Omental fat pad (tissue), 4 donors: ENCODE data around the gene PARP2. TPM values are rescaled to one million over a fixed set of nuclear protein-coding genes. Genes with fewer than 3 reads are reported as not detected.
A peak's percentile ranks its signal among the peaks of the same experiment; 100 is the strongest.

Source experiments
- ATAC-seq: fragments of 150-250 bp; one replicate; pipeline ENCODE4 v1.9.1; 2016; ENCODE audit warnings: mild to moderate bottlenecking, moderate library complexity; ENCODE audit not compliant: low FRiP score
- DNase-seq: peaks from one replicate; pipeline ENCODE4 v3.0.0-alpha.2; 2019; ENCODE audit warnings: low spot score
- CTCF ChIP-seq, 3 donors: fragments of 450-650 bp; IDR thresholded peaks; one replicate each; pipeline ENCODE4 v1.5.1; 2016 to 2017; ENCODE audit warnings: antibody characterized with exemption in 3 of 3, mild to moderate bottlenecking in 3 of 3, moderate library complexity in 2 of 3
- small RNA-seq: library from RNA; depleted of rRNA; stranded (forward); fragments of <200 nt; gene quantifications from one replicate; pipeline ENCODE3, GENCODE V24; 2016
- total RNA-seq, 4 donors: library from RNA; depleted of rRNA; stranded (reverse); fragments of >200 nt; gene quantifications; one replicate each; pipeline ENCODE4 v1.1.0, GENCODE V29; 2016

The PARP2 gene
- total RNA-seq, 4 donors from 2014 or later = 4.3 to 12.9 (median 7.7) TPM

- ATAC-seq (no peak), DNase-seq (no peak)
- no peak for TF ChIP-seq CTCF (IDR thresholded peaks at IDR 0.05)
These were observed 48.1 kb downstream of the PARP2 start for GRCh38 chr14:20391505-20391904.

DNA sequence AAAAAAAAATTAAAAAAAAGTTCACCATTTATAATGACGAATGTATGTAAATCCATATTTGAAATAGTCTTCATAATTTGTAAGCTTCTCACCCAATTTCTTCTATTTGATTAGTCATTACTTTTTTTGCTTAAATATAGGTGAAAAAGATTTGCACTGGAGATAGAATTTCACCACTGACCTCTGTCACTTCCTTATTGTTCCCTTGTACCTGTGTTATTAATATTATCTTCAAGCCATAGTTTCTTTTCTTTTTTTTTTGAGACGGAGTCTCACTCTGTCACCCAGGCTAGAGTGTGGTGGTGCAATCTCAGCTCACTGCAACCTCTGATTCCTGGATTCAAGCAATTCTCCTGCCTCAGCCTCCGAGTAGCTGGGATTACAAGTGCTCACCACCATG, 54.1 kb downstream of the PARP2 start:
- ATAC-seq = no peak

GRCh38 chr14:20400589-20400964, 57.1 kb downstream of the PARP2 start:
- DNase-seq (no peak), ATAC-seq (no peak)
- no peak for TF ChIP-seq CTCF (IDR thresholded peaks at IDR 0.05)

More for the DNA sequence above, 54.1 kb downstream of the PARP2 start:
- TF ChIP-seq CTCF (IDR thresholded peaks at IDR 0.05) = no peak
- no peak for DNase-seq

- DNase-seq (no peak), ATAC-seq (no peak)
- TF ChIP-seq CTCF (IDR thresholded peaks at IDR 0.05) = no peak
These were observed 57.6 kb downstream of the PARP2 start for GRCh38 chr14:20400965-20401593.

DNA sequence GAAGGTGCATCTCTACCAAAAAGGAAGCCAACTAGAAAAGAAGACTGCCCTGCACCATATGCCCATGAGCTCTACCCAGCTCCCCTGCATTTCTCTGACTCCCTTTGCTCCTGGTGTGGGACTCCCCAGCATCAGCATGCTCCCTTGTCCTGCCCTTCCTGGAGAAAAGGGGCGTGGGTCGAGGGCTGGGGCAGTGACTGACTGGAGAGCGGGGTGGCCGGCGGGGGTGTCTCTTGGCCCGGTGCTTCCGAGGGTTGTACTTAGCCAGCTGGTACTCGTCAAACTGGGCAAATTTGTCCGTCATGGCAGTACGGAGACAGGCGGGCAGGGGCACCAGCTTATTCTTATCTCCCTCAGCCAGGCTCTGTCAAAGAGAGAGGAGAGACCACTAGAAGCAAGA, 60.1 kb downstream of the PARP2 start:
- ATAC-seq = no peak
- no peak for DNase-seq
- TF ChIP-seq CTCF (IDR thresholded peaks at IDR 0.05) = no peak

Small RNA genes within 50 kb of the gene (small RNA-seq; reads per million reads assigned to genes)
- gene SNORA79B (not detected), gene SNORD126 (573 reads per million, percentile 98 among the genes with 10 or more reads in this experiment)

Other genes starting within 250 kb of the PARP2 start
- not detected for gene OR4K17, start 232.9 kb upstream of the PARP2 start, total RNA-seq
- not detected for gene OR4N5, start 204.8 kb upstream of the PARP2 start, total RNA-seq
- gene OR11G2, start 152.7 kb upstream of the PARP2 start, total RNA-seq = not detected
- gene OR11H6, start 119.9 kb upstream of the PARP2 start, total RNA-seq = not detected
- gene OR11H7, start 114.7 kb upstream of the PARP2 start, total RNA-seq = not detected
- gene OR11H4, start 104.3 kb upstream of the PARP2 start, total RNA-seq = not detected
- 10 to 100 TPM in 2 of 4 donors, 1 to 10 TPM in 2; 7.4 to 12.6 (median 10.0) TPM for gene TTC5, start 37.7 kb upstream of the PARP2 start, total RNA-seq
- gene CCNB1IP1, start 10.4 kb upstream of the PARP2 start, total RNA-seq = 10 to 100 TPM; 30.8 to 49.7 (median 36.8) TPM
- 10 to 100 TPM; 22.9 to 38.8 (median 27.8) TPM for gene TEP1, start 69.9 kb downstream of the PARP2 start, total RNA-seq
- gene KLHL33, start 92.5 kb downstream of the PARP2 start, total RNA-seq = 1 to 10 TPM in 1 of 4 donors, under 1 TPM in 3; 0.12 to 2.0 (median 0.39) TPM
- 10 to 100 TPM; 30.9 to 55.1 (median 53.4) TPM for gene OSGEP, start 111.2 kb downstream of the PARP2 start, total RNA-seq
- 100 to 1,000 TPM; 110 to 146 (median 131) TPM for gene APEX1, start 111.6 kb downstream of the PARP2 start, total RNA-seq
- 10 to 100 TPM; 20.4 to 24.4 (median 22.5) TPM for gene PIP4P1, start 117.8 kb downstream of the PARP2 start, total RNA-seq
- 100 to 1,000 TPM in 2 of 4 donors, 10 to 100 TPM in 2; 28.4 to 437 (median 117) TPM for gene PNP, start 125.8 kb downstream of the PARP2 start, total RNA-seq
- gene RNASE10, start 161.9 kb downstream of the PARP2 start, total RNA-seq = not detected
- gene RNASE9, start 217.4 kb downstream of the PARP2 start, total RNA-seq = not detected
- gene RNASE11, start 244.4 kb downstream of the PARP2 start, total RNA-seq = not detected
- gene RNASE12, start 247.7 kb downstream of the PARP2 start, total RNA-seq = not detected